Prostate gland (tissue), 2 donors: ENCODE measurements around the gene SIKE1. TPM values are rescaled to one million over a fixed set of nuclear protein-coding genes. Genes with fewer than 3 reads are reported as not detected.

Source experiments
- DNase-seq: peaks from one replicate; pipeline ENCODE4 v3.0.0-alpha.2; 2019; ENCODE audit warnings: low spot score
- H3K27ac ChIP-seq, 2 donors: fragments of 200-600 bp; sonication (generic); 2 replicates each; pipeline ENCODE4 v1.5.1; 2017 to 2019
- H3K27me3 ChIP-seq: fragments of 200-600 bp; sonication (generic); replicated peaks from 2 replicates; pipeline ENCODE4 v1.5.1; 2019; ENCODE audit not compliant: insufficient read depth
- H3K36me3 ChIP-seq, 2 donors: fragments of 200-600 bp; sonication (generic); 1 replicate in 1 of 2; 2 replicates in 1 of 2; pipeline versions ENCODE4 v1.5.1 to v1.8.1; 2017 to 2019
- H3K4me1 ChIP-seq: fragments of 200-600 bp; sonication (generic); replicated peaks from 2 replicates; pipeline ENCODE4 v1.5.1; 2019
- H3K4me3 ChIP-seq, 2 donors: fragments of 200-600 bp; sonication (generic); 2 replicates each; pipeline ENCODE4 v1.5.1; 2017 to 2019
- H3K9me3 ChIP-seq: fragments of 200-600 bp; sonication (generic); 2 replicates; pipeline ENCODE4 v1.5.1; 2017
- CTCF ChIP-seq, 4 experiments: fragments of 200-600 bp in 2 of 4; fragments of 450-650 bp in 2 of 4; sonication (generic) in 2 of 4; IDR thresholded peaks; 1 replicate in 3 of 4; 2 replicates in 1 of 4; pipeline ENCODE4 v1.5.1; 2016 to 2019; ENCODE audit warnings: antibody characterized with exemption in 4 of 4, mild to moderate bottlenecking in 2 of 4, moderate library complexity in 2 of 4
- POLR2A ChIP-seq: fragments of 450-650 bp; IDR thresholded peaks from one replicate; pipeline ENCODE4 v1.6.1; 2016; ENCODE audit warnings: antibody characterized with exemption, mild to moderate bottlenecking
- POLR2AphosphoS5 ChIP-seq: sonication (generic); formaldehyde crosslinking; IDR thresholded peaks from one replicate; pipeline ENCODE4 v1.6.1; 2017; ENCODE audit warnings: antibody characterized with exemption
- WGBS: methylation state at CpG from one replicate; pipeline ENCODE4 v1.1.5; 2018; 5-methylcytosine and 5-hydroxymethylcytosine counted together
- intact Hi-C: fragments of 100-400 bp; cut with DNase I; formaldehyde crosslinking; loops from one replicate; pipeline ENCODE4 v1.14.2; 2022
- total RNA-seq, 2 donors: library from RNA; depleted of rRNA; stranded (reverse); fragments of >200 nt; gene quantifications; one replicate each; pipeline ENCODE4 v1.1.0, GENCODE V29; 2016

Gene SIKE1
- total RNA-seq, 2 donors from 2014 or later, result 21.9 to 33.7 TPM

GRCh38 chr1:114758256-114758832, 22.1 kb downstream of the SIKE1 start:
- WGBS, result 29% methylated on average over 6 of the region's 6 CpGs

DNA sequence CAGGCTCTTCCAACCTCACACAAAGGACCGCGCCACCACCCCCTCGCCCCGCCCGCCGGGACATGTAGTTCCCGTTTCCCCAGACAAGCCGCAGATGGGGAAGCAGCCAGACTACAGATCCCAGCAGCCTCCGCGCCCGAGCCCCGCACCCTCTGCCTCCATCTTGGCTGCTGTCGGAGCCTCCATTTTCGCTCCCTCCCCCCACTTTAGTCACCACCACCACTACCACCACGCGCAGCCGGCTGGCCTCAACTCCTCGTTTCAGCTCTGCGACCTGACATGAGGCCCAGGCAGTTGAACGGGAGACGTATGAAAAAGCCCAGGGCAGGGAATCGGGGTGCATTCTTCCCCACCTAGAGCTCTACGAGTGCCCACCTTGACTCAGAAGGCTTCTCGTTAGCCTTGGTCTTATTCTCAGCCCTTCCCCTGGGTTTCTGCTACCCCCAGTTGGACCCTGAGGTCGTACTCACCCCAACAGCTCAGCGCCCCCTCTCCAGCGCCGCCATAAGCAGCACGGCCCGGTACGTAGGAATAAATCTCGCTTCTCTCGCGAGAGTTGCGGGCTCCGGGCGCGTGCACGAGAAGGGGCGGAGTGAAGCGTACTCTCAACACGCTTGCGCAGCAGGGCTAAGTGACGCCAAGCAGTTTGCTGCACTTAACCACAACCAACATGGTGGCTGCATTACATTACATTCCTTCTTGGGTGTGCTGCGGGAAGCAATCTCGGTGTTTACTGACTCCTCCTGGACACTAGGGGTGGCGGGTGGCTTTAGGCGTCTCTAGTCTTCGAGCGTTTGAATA, 22.8 kb downstream of the SIKE1 start, which contains the start of gene CSDE1:
CSDE1 (minus strand) TSS at position 530 of the 801 bp plus-strand sequence. CDS start 18,094 bp downstream, outside the sequence.
- no peaks in the 10 kb centered on the region for H3K9me3 ChIP-seq
- DNase-seq, result peak; percentile 97
- no peaks in the 10 kb centered on the region for H3K27me3 ChIP-seq
- intact Hi-C loops, result loop anchor here (5.0 to 10.0 kb wide), 3 partner anchors 40 to 337 kb away; partner anchors contain the start of genes NRAS and TRIM33
- peaks cover 6% of the 10 kb centered on the region for H3K4me1 ChIP-seq
- H3K36me3 ChIP-seq, result no peaks in the 10 kb centered on the region
- peak within 1 kb of the TSS; percentile 98 to 100 for H3K27ac ChIP-seq
- H3K4me3 ChIP-seq, result peak within 1 kb of the TSS; percentile 85 to 98
- TF ChIP-seq CTCF (IDR thresholded peaks at IDR 0.05) (peak in 2 of 4 experiments; percentile 44 to 46), POLR2AphosphoS5 (peak; percentile 96), POLR2A (peak; percentile 91)
- WGBS, result under 1% methylated on average over 50 of the region's 50 CpGs

More at GRCh38 chr1:114758256-114758832, 22.1 kb downstream of the SIKE1 start:
- intact Hi-C loops, result loop anchor here (5.0 to 10.0 kb wide), 3 partner anchors 41 to 336 kb away; partner anchors contain the start of genes NRAS and TRIM33
- Histone ChIP-seq H3K9me3 (no peaks in the 10 kb centered on the region), H3K36me3 (no peaks in the 10 kb centered on the region), H3K27ac (peak overlapping the region; percentile 98 to 100), H3K27me3 (no peaks in the 10 kb centered on the region), H3K4me1 (peaks cover 6% of the 10 kb centered on the region), H3K4me3 (peak overlapping the region; percentile 85 to 98)
- TF ChIP-seq CTCF (IDR thresholded peaks at IDR 0.05), result no peak
- TF ChIP-seq POLR2A, result no peak
- TF ChIP-seq POLR2AphosphoS5, result no peak
- no peak for DNase-seq

- H3K36me3 ChIP-seq, result no peaks in the 10 kb centered on the region
- TF ChIP-seq CTCF (IDR thresholded peaks at IDR 0.05), result no peak
- TF ChIP-seq POLR2A, result no peak
- TF ChIP-seq POLR2AphosphoS5, result no peak
- H3K4me3 ChIP-seq, result peak overlapping the region; percentile 85 to 98
- no peaks in the 10 kb centered on the region for H3K27me3 ChIP-seq
- peak; percentile 13 for DNase-seq
- H3K4me1 ChIP-seq, result peaks cover 6% of the 10 kb centered on the region
- intact Hi-C loops, result loop anchor here (5.0 to 10.0 kb wide), 3 partner anchors 40 to 338 kb away; partner anchors contain the start of genes NRAS and TRIM33
- H3K27ac ChIP-seq, result peak overlapping the region; percentile 98 to 100
- WGBS, result 1% methylated on average over 17 of the region's 17 CpGs
- no peaks in the 10 kb centered on the region for H3K9me3 ChIP-seq
Measured at GRCh38 chr1:114756949-114757454, 23.5 kb downstream of the SIKE1 start.

GRCh38 chr1:114756009-114756892, 24.2 kb downstream of the SIKE1 start:
- no peak for DNase-seq
- H3K4me1 ChIP-seq, result peaks cover 6% of the 10 kb centered on the region
- H3K27me3 ChIP-seq, result no peaks in the 10 kb centered on the region
- H3K27ac ChIP-seq, result peak overlapping the region; percentile 98 to 100
- H3K9me3 ChIP-seq, result no peaks in the 10 kb centered on the region
- TF ChIP-seq POLR2AphosphoS5, result no peak
- no peak for TF ChIP-seq POLR2A
- TF ChIP-seq CTCF (IDR thresholded peaks at IDR 0.05), result no peak
- 19% methylated on average over 14 of the region's 14 CpGs for WGBS
- no peaks in the 10 kb centered on the region for H3K36me3 ChIP-seq
- H3K4me3 ChIP-seq, result peak overlapping the region; percentile 85 to 98
- intact Hi-C loops, result loop anchor here (5.0 to 10.0 kb wide), 3 partner anchors 39 to 339 kb away; partner anchors contain the start of genes NRAS and TRIM33
